Neural progenitor cell (in vitro differentiated cells): ENCODE data around the gene PLXNA4. TPM values are rescaled to one million over a fixed set of nuclear protein-coding genes. Genes with fewer than 3 reads are reported as not detected.

Experiments
- DNase-seq: peaks from one replicate; pipeline ENCODE4 v3.0.0-alpha.2; 2016; ENCODE audit warnings: low spot score
- H2AFZ ChIP-seq: fragments of 200-600 bp; sonication (generic); replicated peaks from 2 replicates; pipeline ENCODE4 v1.6.1; 2016; ENCODE audit warnings: antibody characterized with exemption
- H3F3A ChIP-seq: fragments of 200-600 bp; sonication (generic); 2 replicates; pipeline ENCODE4 v1.6.1; 2016; ENCODE audit warnings: antibody characterized with exemption, low read depth
- H3K27ac ChIP-seq: fragments of 200-600 bp; sonication (generic); 2 replicates; pipeline ENCODE4 v1.5.1; 2016; ENCODE audit warnings: mild to moderate bottlenecking
- H3K27me3 ChIP-seq: fragments of 200-600 bp; sonication (generic); 2 replicates; pipeline ENCODE4 v1.6.1; 2016; ENCODE audit warnings: mild to moderate bottlenecking, moderate library complexity
- H3K36me3 ChIP-seq: fragments of 200-600 bp; sonication (generic); 2 replicates; pipeline ENCODE4 v1.5.1; 2016
- H3K4me1 ChIP-seq: fragments of 200-600 bp; sonication (generic); 2 replicates; pipeline ENCODE4 v1.6.1; 2016; ENCODE audit warnings: mixed run types
- H3K4me2 ChIP-seq: fragments of 200-600 bp; sonication (generic); 2 replicates; pipeline ENCODE4 v1.6.1; 2016
- H3K4me3 ChIP-seq: fragments of 200-600 bp; sonication (generic); 2 replicates; pipeline ENCODE4 v1.5.1; 2016
- H3K79me2 ChIP-seq: fragments of 200-600 bp; sonication (generic); 2 replicates; pipeline ENCODE4 v1.6.1; 2016; ENCODE audit warnings: low read depth
- H3K9ac ChIP-seq: fragments of 200-600 bp; sonication (generic); 2 replicates; pipeline ENCODE4 v1.6.1; 2016
- H3K9me3 ChIP-seq: fragments of 200-600 bp; sonication (generic); 2 replicates; pipeline ENCODE4 v1.5.1; 2016; ENCODE audit warnings: low read depth
- H4K20me1 ChIP-seq: fragments of 200-600 bp; sonication (generic); 2 replicates; pipeline ENCODE4 v1.6.1; 2016; ENCODE audit warnings: low read depth
- H3K27ac Mint-ChIP-seq: 3 replicates; pipeline ENCODE4 v1.8.0; 2021; ENCODE audit warnings: mixed read lengths
- H3K27me3 Mint-ChIP-seq: 2 replicates; pipeline ENCODE4 v1.8.0; 2022; ENCODE audit warnings: low read depth, mild to moderate bottlenecking, inconsistent platforms, moderate library complexity, mixed read lengths; ENCODE audit not compliant: insufficient read depth
- H3K36me3 Mint-ChIP-seq: 3 replicates; pipeline ENCODE4 v1.8.0; 2021; ENCODE audit warnings: mixed read lengths
- H3K4me1 Mint-ChIP-seq: 3 replicates; pipeline ENCODE4 v1.8.0; 2021; ENCODE audit warnings: mixed read lengths
- H3K4me3 Mint-ChIP-seq: 3 replicates; pipeline ENCODE4 v1.8.0; 2021; ENCODE audit warnings: mild to moderate bottlenecking, moderate library complexity, mixed read lengths
- H3K9me3 Mint-ChIP-seq: 3 replicates; pipeline ENCODE4 v1.8.0; 2020; ENCODE audit warnings: mixed read lengths
- CTCF ChIP-seq: fragments of 200-600 bp; sonication (generic); IDR thresholded peaks from 2 replicates; pipeline ENCODE4 v1.5.1; 2017; ENCODE audit warnings: antibody characterized with exemption, mild to moderate bottlenecking
- EZH2 ChIP-seq: fragments of 200-600 bp; sonication (generic); IDR thresholded peaks from 2 replicates; pipeline ENCODE4 v1.6.1; 2017; ENCODE audit warnings: antibody characterized with exemption, mild to moderate bottlenecking, moderate library complexity
- EZH2phosphoT487 ChIP-seq: fragments of 200-600 bp; sonication (generic); IDR thresholded peaks from 2 replicates; pipeline ENCODE4 v1.6.1; 2017; ENCODE audit warnings: antibody characterized with exemption
- total RNA-seq: library from RNA; depleted of rRNA; stranded (reverse); fragments of >200 nt; gene quantifications from 2 replicates; pipeline ENCODE4 v1.2.3, GENCODE V29; 2015; ENCODE audit warnings: low replicate concordance

PLXNA4 gene
- total RNA-seq, 1 donor from 2014 or later: 0.49 TPM

- Histone ChIP-seq H2AFZ (no peak overlapping the region), H3K9me3 (no peaks in the 10 kb centered on the region), H3K4me2 (peak overlapping the region; percentile 86), H3K9ac (no peak overlapping the region), H3K27me3 (peaks cover 77% of the 10 kb centered on the region), H3K36me3 (no peaks in the 10 kb centered on the region), H3K79me2 (no peaks in the 10 kb centered on the region), H3K4me3 (no peak overlapping the region), H3K4me1 (peaks cover 34% of the 10 kb centered on the region), H3K27ac (no peak overlapping the region), H4K20me1 (peaks cover 28% of the 10 kb centered on the region), H3F3A (peaks cover 27% of the 10 kb centered on the region)
- H3K36me3 Mint-ChIP-seq: no peaks in the 10 kb centered on the region
- DNase-seq: no peak
- no peak overlapping the region for H3K27ac Mint-ChIP-seq
- H3K4me3 Mint-ChIP-seq: peak overlapping the region; percentile 82
- peaks cover 49% of the 10 kb centered on the region for H3K27me3 Mint-ChIP-seq
- H3K9me3 Mint-ChIP-seq: peaks cover 2% of the 10 kb centered on the region
- TF ChIP-seq CTCF (no peak), EZH2 (peak; percentile 9)
- peaks cover 31% of the 10 kb centered on the region for H3K4me1 Mint-ChIP-seq
Observed at GRCh38 chr7:132578050-132578370, 1.7 kb upstream of the PLXNA4 start.

GRCh38 chr7:132577206-132578049 lies 1.2 kb upstream of the PLXNA4 start:
- Mint-ChIP-seq H3K4me1 (peaks cover 36% of the 10 kb centered on the region), H3K4me3 (peak overlapping the region; percentile 82), H3K27ac (no peak overlapping the region), H3K9me3 (peaks cover 2% of the 10 kb centered on the region), H3K27me3 (peaks cover 50% of the 10 kb centered on the region), H3K36me3 (no peaks in the 10 kb centered on the region)
- DNase-seq: peak; percentile 92
- Histone ChIP-seq H3K9me3 (no peaks in the 10 kb centered on the region), H4K20me1 (peaks cover 31% of the 10 kb centered on the region), H3K79me2 (no peaks in the 10 kb centered on the region), H3K4me3 (peak overlapping the region; percentile 55), H3F3A (peaks cover 27% of the 10 kb centered on the region), H3K4me1 (peaks cover 40% of the 10 kb centered on the region), H3K9ac (no peak overlapping the region), H3K36me3 (no peaks in the 10 kb centered on the region), H3K27me3 (peaks cover 83% of the 10 kb centered on the region), H2AFZ (peak overlapping the region; percentile 97), H3K27ac (no peak overlapping the region), H3K4me2 (peak overlapping the region; percentile 86)
- TF ChIP-seq EZH2 (peak; percentile 36), CTCF (peak; percentile 51), EZH2phosphoT487 (peak; percentile 46)

GRCh38 chr7:132576721-132577085 lies 433 bp upstream of the PLXNA4 start:
- Histone ChIP-seq H3K79me2 (no peaks in the 10 kb centered on the region), H3K9ac (no peak overlapping the region), H3K27ac (no peak overlapping the region), H3K9me3 (no peaks in the 10 kb centered on the region), H3K4me3 (peak overlapping the region; percentile 75), H3K4me1 (peaks cover 47% of the 10 kb centered on the region), H3F3A (peaks cover 27% of the 10 kb centered on the region), H4K20me1 (peaks cover 31% of the 10 kb centered on the region), H2AFZ (peak overlapping the region; percentile 51), H3K27me3 (peaks cover 86% of the 10 kb centered on the region), H3K36me3 (no peaks in the 10 kb centered on the region), H3K4me2 (peak overlapping the region; percentile 95)
- Mint-ChIP-seq H3K9me3 (peaks cover 2% of the 10 kb centered on the region), H3K36me3 (no peaks in the 10 kb centered on the region), H3K4me3 (peak overlapping the region; percentile 82), H3K4me1 (peaks cover 39% of the 10 kb centered on the region), H3K27me3 (peaks cover 55% of the 10 kb centered on the region), H3K27ac (no peak overlapping the region)
- TF ChIP-seq CTCF (no peak), EZH2phosphoT487 (no peak), EZH2 (no peak)
- peak; percentile 54 for DNase-seq
